Measurements from ENCODE around the gene ZMIZ1. TPM values are rescaled to one million over a fixed set of nuclear protein-coding genes. Genes with fewer than 3 reads are reported as not detected.

ZMIZ1 gene
- total RNA-seq, 1 donor from 2014 or later, result 66.3 TPM

GRCh38 chr10:79155301-79156081, 86.7 kb downstream of the ZMIZ1 start:
- H3K9me3 Mint-ChIP-seq, result no peaks in the 10 kb centered on the region

GRCh38 chr10:79156334-79157274, 87.8 kb downstream of the ZMIZ1 start:
- no peak overlapping the region for H3K4me3 Mint-ChIP-seq
- no peaks in the 10 kb centered on the region for H3K9me3 Mint-ChIP-seq
- no peaks in the 10 kb centered on the region for H3K36me3 Mint-ChIP-seq (ENCODE audit: low read depth)
- DNase-seq, result no peak
- H3K4me1 Mint-ChIP-seq, result peaks cover 2% of the 10 kb centered on the region
- no peaks in the 10 kb centered on the region for H3K27me3 Mint-ChIP-seq
- intact Hi-C loops (cut with micrococcal nuclease), result no loop called here
- H3K27ac Mint-ChIP-seq, result no peak overlapping the region

More at GRCh38 chr10:79155301-79156081, 86.7 kb downstream of the ZMIZ1 start:
- intact Hi-C loops (cut with micrococcal nuclease), result no loop called here
- no peak for DNase-seq
- H3K4me3 Mint-ChIP-seq, result no peak overlapping the region
- H3K27ac Mint-ChIP-seq, result no peak overlapping the region
- H3K4me1 Mint-ChIP-seq, result peaks cover 2% of the 10 kb centered on the region
- no peaks in the 10 kb centered on the region for H3K27me3 Mint-ChIP-seq
- no peaks in the 10 kb centered on the region for H3K36me3 Mint-ChIP-seq (ENCODE audit: low read depth)

GRCh38 chr10:79158004-79158340, 89.2 kb downstream of the ZMIZ1 start:
- no peak overlapping the region for H3K4me3 Mint-ChIP-seq
- intact Hi-C loops (cut with micrococcal nuclease), result no loop called here
- H3K36me3 Mint-ChIP-seq (ENCODE audit: low read depth), result no peaks in the 10 kb centered on the region
- H3K9me3 Mint-ChIP-seq, result no peaks in the 10 kb centered on the region
- H3K27me3 Mint-ChIP-seq, result no peaks in the 10 kb centered on the region
- H3K27ac Mint-ChIP-seq, result no peak overlapping the region
- peaks cover 2% of the 10 kb centered on the region for H3K4me1 Mint-ChIP-seq
- DNase-seq, result no peak

GRCh38 chr10:79158402-79159097, 89.8 kb downstream of the ZMIZ1 start:
- no peak for DNase-seq
- H3K9me3 Mint-ChIP-seq, result no peaks in the 10 kb centered on the region
- no peaks in the 10 kb centered on the region for H3K36me3 Mint-ChIP-seq (ENCODE audit: low read depth)
- H3K27ac Mint-ChIP-seq, result no peak overlapping the region
- no peaks in the 10 kb centered on the region for H3K27me3 Mint-ChIP-seq
- peaks cover 2% of the 10 kb centered on the region for H3K4me1 Mint-ChIP-seq
- intact Hi-C loops (cut with micrococcal nuclease), result no loop called here
- no peak overlapping the region for H3K4me3 Mint-ChIP-seq

GRCh38 chr10:79159141-79159651, 90.4 kb downstream of the ZMIZ1 start:
- intact Hi-C loops (cut with micrococcal nuclease), result no loop called here
- no peaks in the 10 kb centered on the region for H3K27me3 Mint-ChIP-seq
- H3K4me1 Mint-ChIP-seq, result peaks cover 2% of the 10 kb centered on the region
- H3K36me3 Mint-ChIP-seq (ENCODE audit: low read depth), result no peaks in the 10 kb centered on the region
- H3K27ac Mint-ChIP-seq, result no peak overlapping the region
- no peak for DNase-seq
- H3K9me3 Mint-ChIP-seq, result no peaks in the 10 kb centered on the region
- no peak overlapping the region for H3K4me3 Mint-ChIP-seq

GRCh38 chr10:79159785-79160184, 91.0 kb downstream of the ZMIZ1 start:
- Mint-ChIP-seq H3K27me3 (no peaks in the 10 kb centered on the region), H3K27ac (no peak overlapping the region), H3K4me1 (peaks cover 2% of the 10 kb centered on the region), H3K4me3 (no peak overlapping the region), H3K36me3 (ENCODE audit: low read depth) (no peaks in the 10 kb centered on the region), H3K9me3 (no peaks in the 10 kb centered on the region)
- intact Hi-C loops (cut with micrococcal nuclease), result no loop called here
- DNase-seq, result no peak

- no peaks in the 10 kb centered on the region for H3K36me3 Mint-ChIP-seq (ENCODE audit: low read depth)
- H3K9me3 Mint-ChIP-seq, result no peaks in the 10 kb centered on the region
- DNase-seq, result no peak
- no peak overlapping the region for H3K27ac Mint-ChIP-seq
- no peak overlapping the region for H3K4me3 Mint-ChIP-seq
- no peaks in the 10 kb centered on the region for H3K27me3 Mint-ChIP-seq
- intact Hi-C loops (cut with micrococcal nuclease), result no loop called here
- peaks cover 2% of the 10 kb centered on the region for H3K4me1 Mint-ChIP-seq
Measured at GRCh38 chr10:79160191-79160590, 91.4 kb downstream of the ZMIZ1 start.

- Mint-ChIP-seq H3K9me3 (no peaks in the 10 kb centered on the region), H3K36me3 (ENCODE audit: low read depth) (no peaks in the 10 kb centered on the region), H3K27ac (no peak overlapping the region), H3K27me3 (no peaks in the 10 kb centered on the region), H3K4me3 (no peak overlapping the region), H3K4me1 (no peaks in the 10 kb centered on the region)
- DNase-seq, result no peak
- intact Hi-C loops (cut with micrococcal nuclease), result no loop called here
Measured at GRCh38 chr10:79161557-79161956, 92.8 kb downstream of the ZMIZ1 start.

GRCh38 chr10:79162022-79162421, 93.3 kb downstream of the ZMIZ1 start:
- intact Hi-C loops (cut with micrococcal nuclease), result no loop called here
- Mint-ChIP-seq H3K27ac (no peak overlapping the region), H3K4me3 (no peak overlapping the region), H3K9me3 (no peaks in the 10 kb centered on the region), H3K27me3 (no peaks in the 10 kb centered on the region), H3K4me1 (no peaks in the 10 kb centered on the region), H3K36me3 (ENCODE audit: low read depth) (no peaks in the 10 kb centered on the region)
- no peak for DNase-seq

- intact Hi-C loops (cut with micrococcal nuclease), result no loop called here
- Mint-ChIP-seq H3K9me3 (no peaks in the 10 kb centered on the region), H3K27ac (no peak overlapping the region), H3K4me1 (no peaks in the 10 kb centered on the region), H3K4me3 (no peak overlapping the region), H3K36me3 (ENCODE audit: low read depth) (no peaks in the 10 kb centered on the region), H3K27me3 (no peaks in the 10 kb centered on the region)
- DNase-seq, result no peak
Measured at GRCh38 chr10:79162861-79163665, 94.3 kb downstream of the ZMIZ1 start.

GRCh38 chr10:79163666-79163975, 94.9 kb downstream of the ZMIZ1 start:
- no peaks in the 10 kb centered on the region for H3K9me3 Mint-ChIP-seq
- H3K36me3 Mint-ChIP-seq (ENCODE audit: low read depth), result no peaks in the 10 kb centered on the region
- no peaks in the 10 kb centered on the region for H3K4me1 Mint-ChIP-seq
- DNase-seq, result no peak
- intact Hi-C loops (cut with micrococcal nuclease), result no loop called here
- H3K27ac Mint-ChIP-seq, result no peak overlapping the region
- no peaks in the 10 kb centered on the region for H3K27me3 Mint-ChIP-seq
- H3K4me3 Mint-ChIP-seq, result no peak overlapping the region

- Mint-ChIP-seq H3K27me3 (no peaks in the 10 kb centered on the region), H3K27ac (no peak overlapping the region), H3K9me3 (no peaks in the 10 kb centered on the region), H3K4me3 (no peak overlapping the region), H3K4me1 (no peaks in the 10 kb centered on the region), H3K36me3 (ENCODE audit: low read depth) (no peaks in the 10 kb centered on the region)
- no peak for DNase-seq
- intact Hi-C loops (cut with micrococcal nuclease), result no loop called here
Measured at GRCh38 chr10:79164075-79164474, 95.3 kb downstream of the ZMIZ1 start.

GRCh38 chr10:79165070-79165778, 96.5 kb downstream of the ZMIZ1 start:
- Mint-ChIP-seq H3K9me3 (no peaks in the 10 kb centered on the region), H3K4me3 (no peak overlapping the region), H3K27ac (no peak overlapping the region), H3K4me1 (no peaks in the 10 kb centered on the region), H3K27me3 (no peaks in the 10 kb centered on the region), H3K36me3 (ENCODE audit: low read depth) (no peaks in the 10 kb centered on the region)
- DNase-seq, result no peak
- intact Hi-C loops (cut with micrococcal nuclease), result no loop called here
